ENCODE data around the gene RAPGEF4.

RAPGEF4 gene

GRCh38 chr2:172711110-172711509 lies 24.5 kb upstream of the RAPGEF4 start:
- no peak overlapping the region for H3K4me3 ChIP-seq (ENCODE audit: low read depth, low read length)
- TF ChIP-seq CTCF (IDR thresholded peaks at IDR 0.05; ENCODE audit: insufficient read depth, low read depth, low read length, missing control alignments) = no peak
- DNase-seq (ENCODE audit: low read depth) = no peak

GRCh38 chr2:172712251-172712650 lies 23.4 kb upstream of the RAPGEF4 start:
- TF ChIP-seq CTCF (IDR thresholded peaks at IDR 0.05; ENCODE audit: insufficient read depth, low read depth, low read length, missing control alignments) = no peak
- no peak for DNase-seq (ENCODE audit: low read depth)
- no peak overlapping the region for H3K4me3 ChIP-seq (ENCODE audit: low read depth, low read length)

GRCh38 chr2:172713365-172713875 lies 22.2 kb upstream of the RAPGEF4 start:
- no peak overlapping the region for H3K4me3 ChIP-seq (ENCODE audit: low read depth, low read length)
- TF ChIP-seq CTCF (IDR thresholded peaks at IDR 0.05; ENCODE audit: insufficient read depth, low read depth, low read length, missing control alignments) = no peak
- DNase-seq (ENCODE audit: low read depth) = no peak

- no peak for TF ChIP-seq CTCF (IDR thresholded peaks at IDR 0.05; ENCODE audit: insufficient read depth, low read depth, low read length, missing control alignments)
- no peak overlapping the region for H3K4me3 ChIP-seq (ENCODE audit: low read depth, low read length)
- no peak for DNase-seq (ENCODE audit: low read depth)
These were observed 13.2 kb upstream of the RAPGEF4 start for GRCh38 chr2:172722481-172722880.

GRCh38 chr2:172723286-172723685 lies 12.4 kb upstream of the RAPGEF4 start:
- DNase-seq (ENCODE audit: low read depth) = no peak
- H3K4me3 ChIP-seq (ENCODE audit: low read depth, low read length) = no peak overlapping the region
- TF ChIP-seq CTCF (IDR thresholded peaks at IDR 0.05; ENCODE audit: insufficient read depth, low read depth, low read length, missing control alignments) = no peak

GRCh38 chr2:172724724-172725123 lies 10.9 kb upstream of the RAPGEF4 start:
- TF ChIP-seq CTCF (IDR thresholded peaks at IDR 0.05; ENCODE audit: insufficient read depth, low read depth, low read length, missing control alignments) = no peak
- no peak for DNase-seq (ENCODE audit: low read depth)
- H3K4me3 ChIP-seq (ENCODE audit: low read depth, low read length) = no peak overlapping the region

GRCh38 chr2:172725284-172725683 lies 10.4 kb upstream of the RAPGEF4 start:
- no peak for DNase-seq (ENCODE audit: low read depth)
- TF ChIP-seq CTCF (IDR thresholded peaks at IDR 0.05; ENCODE audit: insufficient read depth, low read depth, low read length, missing control alignments) = no peak
- no peak overlapping the region for H3K4me3 ChIP-seq (ENCODE audit: low read depth, low read length)
